GM10248 (cell line): ENCODE data around the gene VWCE.

Experiments
- CTCF ChIA-PET: fragments of 300-600 bp; sonication (Branson Sonifier 250); formaldehyde crosslinking; extraction: SDS; loops from one replicate; lab custom pipeline; 2021; ENCODE audit warnings: antibody characterized with exemption; lab: Yijun Ruan, JAX
- POLR2A ChIA-PET: fragments of 350-650 bp; sonication (Branson Sonifier 250); formaldehyde crosslinking; extraction: SDS; loops from one replicate; lab custom pipeline; 2020; ENCODE audit warnings: antibody characterized with exemption; lab: Yijun Ruan, JAX
- DNase-seq: peaks from one replicate; pipeline ENCODE4 v3.0.0; 2012; ENCODE audit errors: extremely low spot score
- CTCF ChIP-seq: IDR thresholded peaks from 2 replicates; pipeline ENCODE4 v1.5.1; 2012; ENCODE audit warnings: mild to moderate bottlenecking, low read depth; ENCODE audit errors: extremely low read depth, missing control alignments, control extremely low read depth

VWCE gene

GRCh38 chr11:61293867-61294716 lies 1.0 kb downstream of the VWCE start:
- no peak for TF ChIP-seq CTCF
- CTCF ChIA-PET: interaction anchor here (0.8 to 2.3 kb wide), 12 partner anchors 11 to 519 kb away, joined by 3 to 14 read pairs (median 6); no protein-coding TSS in a partner anchor
- POLR2A ChIA-PET: no interaction called here
- peak; percentile 72 for DNase-seq

GRCh38 chr11:61292356-61292755 lies 2.8 kb downstream of the VWCE start:
- no peak for TF ChIP-seq CTCF
- ChIA-PET CTCF (interaction anchor here (1.0 to 1.6 kb wide), 3 partner anchors 38 to 93 kb away, joined by 3 to 7 read pairs (median 4); no protein-coding TSS in a partner anchor), POLR2A (no interaction called here)
- no peak for DNase-seq

- ChIA-PET POLR2A (no interaction called here), CTCF (interaction anchor here (0.9 to 2.1 kb wide), 3 partner anchors 11 to 37 kb away, joined by 3 to 6 read pairs (median 3); no protein-coding TSS in a partner anchor)
- peak; percentile 21 for TF ChIP-seq CTCF
- no peak for DNase-seq
Measured at GRCh38 chr11:61290905-61291690, 4.0 kb downstream of the VWCE start.

GRCh38 chr11:61287338-61287977 lies 7.7 kb downstream of the VWCE start:
- TF ChIP-seq CTCF: no peak
- ChIA-PET CTCF (interaction anchor here (1.1 to 2.7 kb wide), 3 partner anchors 12 to 33 kb away, joined by 3 to 8 read pairs (median 4); no protein-coding TSS in a partner anchor), POLR2A (interaction anchor here (0.6 kb wide), 1 partner anchor 25 kb away, joined by 4 read pairs; no protein-coding TSS in a partner anchor)

GRCh38 chr11:61283613-61284012 lies 11.5 kb downstream of the VWCE start:
- no peak for DNase-seq
- ChIA-PET CTCF (interaction anchor here (0.8 kb wide), 1 partner anchor 10 kb away, joined by 3 read pairs; no protein-coding TSS in a partner anchor), POLR2A (no interaction called here)
- TF ChIP-seq CTCF: no peak

More at GRCh38 chr11:61287338-61287977, 7.7 kb downstream of the VWCE start:
- no peak for DNase-seq
